ENCODE measurements around the gene ABCB11.

The ABCB11 gene

GRCh38 chr2:169031202-169031601 is at the start of gene ABCB11:
TSS of gene ABCB11 (minus strand) at chr2:169031324. CDS start at chr2:169018125, 13,199 bp downstream.
- no peak for TF ChIP-seq GATA2 (IDR thresholded peaks at IDR 0.05; ENCODE audit: low read depth, low read length)
- TF ChIP-seq GATA3 (IDR thresholded peaks at IDR 0.05; ENCODE audit: low read depth, low read length): no peak

- no peak for TF ChIP-seq GATA3 (IDR thresholded peaks at IDR 0.05; ENCODE audit: low read depth, low read length)
- no peak for TF ChIP-seq GATA2 (IDR thresholded peaks at IDR 0.05; ENCODE audit: low read depth, low read length)
These were observed 49.3 kb upstream of the ABCB11 start for GRCh38 chr2:169080250-169081069.

GRCh38 chr2:169077674-169078240 is 46.6 kb upstream of the ABCB11 start:
- no peak for TF ChIP-seq GATA2 (IDR thresholded peaks at IDR 0.05; ENCODE audit: low read depth, low read length)
- no peak for TF ChIP-seq GATA3 (IDR thresholded peaks at IDR 0.05; ENCODE audit: low read depth, low read length)

GRCh38 chr2:169073963-169074751 is 43.0 kb upstream of the ABCB11 start:
- no peak for TF ChIP-seq GATA3 (IDR thresholded peaks at IDR 0.05; ENCODE audit: low read depth, low read length)

GRCh38 chr2:169073211-169073962 is 42.3 kb upstream of the ABCB11 start:
- no peak for TF ChIP-seq GATA2 (IDR thresholded peaks at IDR 0.05; ENCODE audit: low read depth, low read length)
- no peak for TF ChIP-seq GATA3 (IDR thresholded peaks at IDR 0.05; ENCODE audit: low read depth, low read length)

- TF ChIP-seq GATA3 (IDR thresholded peaks at IDR 0.05; ENCODE audit: low read depth, low read length) (no peak), GATA2 (IDR thresholded peaks at IDR 0.05; ENCODE audit: low read depth, low read length) (no peak)
These were observed 41.2 kb upstream of the ABCB11 start for GRCh38 chr2:169072163-169072925.

- TF ChIP-seq GATA2 (IDR thresholded peaks at IDR 0.05; ENCODE audit: low read depth, low read length): no peak
- no peak for TF ChIP-seq GATA3 (IDR thresholded peaks at IDR 0.05; ENCODE audit: low read depth, low read length)
These were observed 40.3 kb upstream of the ABCB11 start for GRCh38 chr2:169071455-169071854.

GRCh38 chr2:169069833-169070232 is 38.7 kb upstream of the ABCB11 start:
- TF ChIP-seq GATA2 (IDR thresholded peaks at IDR 0.05; ENCODE audit: low read depth, low read length): no peak
- TF ChIP-seq GATA3 (IDR thresholded peaks at IDR 0.05; ENCODE audit: low read depth, low read length): no peak

GRCh38 chr2:169069341-169069740 is 38.2 kb upstream of the ABCB11 start, which contains the start of gene DHRS9:
TSS of gene DHRS9 (plus strand) at chr2:169069563. CDS start at chr2:169081582, 12,019 bp downstream.
- TF ChIP-seq GATA3 (IDR thresholded peaks at IDR 0.05; ENCODE audit: low read depth, low read length): no peak
- TF ChIP-seq GATA2 (IDR thresholded peaks at IDR 0.05; ENCODE audit: low read depth, low read length): no peak

GRCh38 chr2:169066897-169067296 is 35.8 kb upstream of the ABCB11 start:
- no peak for TF ChIP-seq GATA2 (IDR thresholded peaks at IDR 0.05; ENCODE audit: low read depth, low read length)
- no peak for TF ChIP-seq GATA3 (IDR thresholded peaks at IDR 0.05; ENCODE audit: low read depth, low read length)

GRCh38 chr2:169065864-169066517 is 34.9 kb upstream of the ABCB11 start:
- TF ChIP-seq GATA3 (IDR thresholded peaks at IDR 0.05; ENCODE audit: low read depth, low read length) (no peak), GATA2 (IDR thresholded peaks at IDR 0.05; ENCODE audit: low read depth, low read length) (no peak)

GRCh38 chr2:169065422-169065821 is 34.3 kb upstream of the ABCB11 start:
- TF ChIP-seq GATA3 (IDR thresholded peaks at IDR 0.05; ENCODE audit: low read depth, low read length) (no peak), GATA2 (IDR thresholded peaks at IDR 0.05; ENCODE audit: low read depth, low read length) (no peak)

All from SH-SY5Y (cell line).